Measurements from ENCODE around the gene GTPBP6.

DNA sequence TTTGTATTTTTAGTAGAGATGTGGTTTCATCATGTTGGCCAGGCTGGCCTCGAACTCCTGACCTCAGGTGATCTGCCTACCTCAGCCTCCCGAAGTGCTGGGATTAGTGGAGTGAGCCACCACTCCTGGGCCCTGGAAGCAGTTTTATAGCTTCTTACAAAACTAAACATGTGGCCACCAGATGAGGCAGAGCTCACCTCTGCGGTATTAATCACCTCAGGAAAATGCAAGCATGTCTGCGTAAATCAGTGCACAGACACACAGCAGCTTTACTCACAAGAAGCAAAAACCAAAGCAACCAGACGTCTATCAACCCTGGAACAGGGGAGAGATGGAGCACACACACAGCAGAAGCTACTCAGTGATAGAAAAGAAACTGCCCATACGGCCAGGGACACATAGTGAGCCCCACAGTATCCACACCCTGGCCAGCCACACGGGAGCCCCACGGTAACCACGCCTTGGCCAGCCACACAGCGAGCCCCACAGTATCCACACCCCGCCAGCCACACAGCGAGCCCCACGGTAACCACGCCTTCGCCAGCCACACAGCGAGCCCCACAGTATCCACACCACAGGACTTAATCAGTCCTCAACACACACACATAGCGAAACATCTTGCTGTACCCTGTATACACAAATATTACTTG, 37.9 kb upstream of the GTPBP6 start:
- TF ChIP-seq, protein P1, sequence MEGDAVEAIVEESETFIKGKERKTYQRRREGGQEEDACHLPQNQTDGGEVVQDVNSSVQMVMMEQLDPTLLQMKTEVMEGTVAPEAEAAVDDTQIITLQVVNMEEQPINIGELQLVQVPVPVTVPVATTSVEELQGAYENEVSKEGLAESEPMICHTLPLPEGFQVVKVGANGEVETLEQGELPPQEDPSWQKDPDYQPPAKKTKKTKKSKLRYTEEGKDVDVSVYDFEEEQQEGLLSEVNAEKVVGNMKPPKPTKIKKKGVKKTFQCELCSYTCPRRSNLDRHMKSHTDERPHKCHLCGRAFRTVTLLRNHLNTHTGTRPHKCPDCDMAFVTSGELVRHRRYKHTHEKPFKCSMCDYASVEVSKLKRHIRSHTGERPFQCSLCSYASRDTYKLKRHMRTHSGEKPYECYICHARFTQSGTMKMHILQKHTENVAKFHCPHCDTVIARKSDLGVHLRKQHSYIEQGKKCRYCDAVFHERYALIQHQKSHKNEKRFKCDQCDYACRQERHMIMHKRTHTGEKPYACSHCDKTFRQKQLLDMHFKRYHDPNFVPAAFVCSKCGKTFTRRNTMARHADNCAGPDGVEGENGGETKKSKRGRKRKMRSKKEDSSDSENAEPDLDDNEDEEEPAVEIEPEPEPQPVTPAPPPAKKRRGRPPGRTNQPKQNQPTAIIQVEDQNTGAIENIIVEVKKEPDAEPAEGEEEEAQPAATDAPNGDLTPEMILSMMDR (IDR thresholded peaks at IDR 0.05; ENCODE audit: extremely low read depth in 1 of 2, insufficient read depth in 1 of 2, low read depth in 1 of 2, low read length in 2 of 2), result no peak
- TF ChIP-seq EZH2 (IDR thresholded peaks at IDR 0.05; ENCODE audit: borderline replicate concordance, low read depth, low read length, severe bottlenecking), result no peak
- no peak for TF ChIP-seq POLR2A (IDR thresholded peaks at IDR 0.05; ENCODE audit: low read depth, low read length)
